Keratinocyte (primary cell): ENCODE results near the gene FBXO47. TPM values are rescaled to one million over a fixed set of nuclear protein-coding genes. Genes with fewer than 3 reads are reported as not detected.

Experiments used
- DNase-seq: peaks from one replicate; pipeline ENCODE4 v3.0.0-alpha.2; 2011; ENCODE audit warnings: low read depth, missing footprints, low spot score
- FAIRE-seq: peaks from 2 replicates; lab custom pipeline; 2011; peaks lifted over from hg19 to GRCh38; lab: Jason Lieb, UNC
- H2AFZ ChIP-seq: 2 replicates; pipeline ENCODE4 v1.6.0; 2012; ENCODE audit warnings: low read length, control low read depth, inconsistent platforms; ENCODE audit not compliant: control insufficient read depth
- H3K27ac ChIP-seq: 2 replicates; pipeline ENCODE4 v1.5.1; 2011; ENCODE audit warnings: low read length; ENCODE audit not compliant: control insufficient read depth, insufficient read depth
- H3K27me3 ChIP-seq: 3 replicates; pipeline ENCODE4 v1.6.0; 2011; ENCODE audit warnings: low read length; ENCODE audit not compliant: control insufficient read depth, insufficient read depth; ENCODE audit errors: extremely low read depth
- H3K36me3 ChIP-seq, 2 experiments: 2 replicates in 1 of 2; 3 replicates in 1 of 2; pipeline ENCODE4 v1.5.1; 2011; ENCODE audit warnings: low read length in 2 of 2, mild to moderate bottlenecking in 1 of 2; ENCODE audit not compliant: control insufficient read depth in 2 of 2, insufficient read depth in 2 of 2; ENCODE audit errors: extremely low read depth in 1 of 2
- H3K4me1 ChIP-seq: 3 replicates; pipeline ENCODE4 v1.5.1; 2011; ENCODE audit warnings: low read length; ENCODE audit not compliant: control insufficient read depth, insufficient read depth; ENCODE audit errors: extremely low read depth
- H3K4me2 ChIP-seq: 3 replicates; pipeline ENCODE4 v1.6.0; 2011; ENCODE audit warnings: low read depth, low read length; ENCODE audit not compliant: control insufficient read depth, insufficient read depth; ENCODE audit errors: extremely low read depth
- H3K4me3 ChIP-seq, 3 experiments: fragments of 200-600 bp in 1 of 3; sonication (generic) in 1 of 3; 2 replicates in 2 of 3; 3 replicates in 1 of 3; pipeline ENCODE4 v1.5.1; 2011 to 2016; ENCODE audit warnings: low read length in 3 of 3, mild to moderate bottlenecking in 3 of 3, control low read depth in 2 of 3, inconsistent platforms in 1 of 3, low read depth in 1 of 3, mixed read lengths in 1 of 3, mixed run types in 1 of 3, moderate library complexity in 1 of 3; ENCODE audit not compliant: control insufficient read depth in 2 of 3, insufficient read depth in 2 of 3; ENCODE audit errors: extremely low read depth in 1 of 3
- H3K79me2 ChIP-seq: 2 replicates; pipeline ENCODE4 v1.6.0; 2012; ENCODE audit warnings: low read length; ENCODE audit not compliant: control insufficient read depth, insufficient read depth
- H3K9ac ChIP-seq: 3 replicates; pipeline ENCODE4 v1.6.0; 2011; ENCODE audit warnings: low read length; ENCODE audit not compliant: control insufficient read depth, insufficient read depth; ENCODE audit errors: extremely low read depth
- H3K9me1 ChIP-seq: 3 replicates; pipeline ENCODE4 v1.6.0; 2011; ENCODE audit warnings: low read length; ENCODE audit not compliant: control insufficient read depth, insufficient read depth; ENCODE audit errors: extremely low read depth
- H3K9me3 ChIP-seq: 2 replicates; pipeline ENCODE4 v1.5.1; 2012; ENCODE audit warnings: low read depth, low read length; ENCODE audit not compliant: control insufficient read depth
- H4K20me1 ChIP-seq: 3 replicates; pipeline ENCODE4 v1.6.0; 2011; ENCODE audit warnings: low read length; ENCODE audit not compliant: control insufficient read depth, insufficient read depth; ENCODE audit errors: extremely low read depth
- EZH2 ChIP-seq: IDR thresholded peaks from one replicate; pipeline ENCODE4 v1.6.1; 2012; ENCODE audit warnings: inconsistent platforms, mild to moderate bottlenecking, low read length, moderate library complexity
- dilution Hi-C: fragments of 300-500 bp; cut with MboI; formaldehyde crosslinking; loops from one replicate; pipeline ENCODE4 v1.7.0; 2020; ENCODE audit warnings: low sequenced_read_pairs; ENCODE audit not compliant: extremely low pct_ligation_motif_present
- polyA plus RNA-seq, 5 experiments: library from polyadenylated mRNA; depleted of rRNA in 3 of 5; stranded (reverse) in 3 of 5; stranded (forward) in 1 of 5; unstranded in 1 of 5; fragments of >200 nt; gene quantifications; 1 replicate in 1 of 5; 2 replicates in 3 of 5; 3 replicates in 1 of 5; pipeline versions ENCODE4 v1.2.1 to v1.2.3, GENCODE V29; 2011 to 2012; ENCODE audit warnings: missing spikeins in 2 of 5, low read depth in 1 of 5, low replicate concordance in 1 of 5
- small RNA-seq, 3 experiments: library from RNA; depleted of rRNA; stranded (forward); fragments of <200 nt; gene quantifications; one replicate each; pipeline ENCODE3, GENCODE V24; 2012; ENCODE audit warnings: low read depth in 3 of 3, low replicate concordance in 1 of 3; ENCODE audit not compliant: insufficient read length in 3 of 3
- TF ChIP-seq, protein P1 (sequence below), 3 experiments: IDR thresholded peaks in 1 of 3; conservative IDR thresholded peaks in 1 of 3; optimal IDR thresholded peaks in 1 of 3; 2 replicates in 2 of 3; 3 replicates in 1 of 3; pipeline versions ENCODE3 to v1.5.1; 2011; ENCODE audit warnings: low read length in 3 of 3, mild to moderate bottlenecking in 3 of 3, moderate library complexity in 2 of 3, control low read depth in 1 of 3, inconsistent platforms in 1 of 3; ENCODE audit not compliant: insufficient read depth in 2 of 3; ENCODE audit errors: extremely low read depth in 1 of 3

FBXO47 gene
- polyA plus RNA-seq, 1 donor (not counting 4 experiments of a cell fraction or from before 2014, with no cell fraction given) = not detected

DNA sequence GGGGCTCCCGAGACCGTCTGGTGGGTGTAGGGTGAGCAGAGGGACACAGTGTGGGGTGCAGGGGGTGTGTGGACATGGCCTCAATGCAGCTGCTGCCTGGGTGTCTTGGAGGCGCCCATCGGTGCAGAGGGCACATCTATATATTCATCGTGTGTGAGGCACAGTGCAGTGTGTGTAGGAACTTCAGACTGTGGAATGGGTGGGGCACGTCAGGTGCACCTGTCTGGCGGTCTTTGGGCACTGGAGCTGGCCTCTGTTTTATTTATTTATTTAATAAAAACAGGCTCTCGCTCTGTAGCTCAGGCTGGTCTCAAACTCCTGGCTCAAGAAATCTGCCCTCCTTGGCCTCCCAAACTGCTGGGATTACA is 80.6 kb downstream of the FBXO47 start:
- H3K27me3 ChIP-seq = no peaks in the 10 kb centered on the region
- dilution Hi-C loops = no loop called here
- no peak overlapping the region for H3K9ac ChIP-seq
- H3K27ac ChIP-seq = no peak overlapping the region
- H4K20me1 ChIP-seq = peaks cover 6% of the 10 kb centered on the region
- no peak overlapping the region for H2AFZ ChIP-seq
- H3K4me3 ChIP-seq = no peak overlapping the region
- FAIRE-seq (no peak), DNase-seq (no peak)
- peaks cover 24% of the 10 kb centered on the region for H3K4me1 ChIP-seq
- H3K79me2 ChIP-seq = peaks cover 79% of the 10 kb centered on the region
- peaks cover 38 to 59% of the 10 kb centered on the region in 2 experiments for H3K36me3 ChIP-seq
- peaks cover 3% of the 10 kb centered on the region for H3K9me1 ChIP-seq
- H3K9me3 ChIP-seq = no peaks in the 10 kb centered on the region
- H3K4me2 ChIP-seq = no peak overlapping the region
- no peak for TF ChIP-seq EZH2
- TF ChIP-seq, protein P1, sequence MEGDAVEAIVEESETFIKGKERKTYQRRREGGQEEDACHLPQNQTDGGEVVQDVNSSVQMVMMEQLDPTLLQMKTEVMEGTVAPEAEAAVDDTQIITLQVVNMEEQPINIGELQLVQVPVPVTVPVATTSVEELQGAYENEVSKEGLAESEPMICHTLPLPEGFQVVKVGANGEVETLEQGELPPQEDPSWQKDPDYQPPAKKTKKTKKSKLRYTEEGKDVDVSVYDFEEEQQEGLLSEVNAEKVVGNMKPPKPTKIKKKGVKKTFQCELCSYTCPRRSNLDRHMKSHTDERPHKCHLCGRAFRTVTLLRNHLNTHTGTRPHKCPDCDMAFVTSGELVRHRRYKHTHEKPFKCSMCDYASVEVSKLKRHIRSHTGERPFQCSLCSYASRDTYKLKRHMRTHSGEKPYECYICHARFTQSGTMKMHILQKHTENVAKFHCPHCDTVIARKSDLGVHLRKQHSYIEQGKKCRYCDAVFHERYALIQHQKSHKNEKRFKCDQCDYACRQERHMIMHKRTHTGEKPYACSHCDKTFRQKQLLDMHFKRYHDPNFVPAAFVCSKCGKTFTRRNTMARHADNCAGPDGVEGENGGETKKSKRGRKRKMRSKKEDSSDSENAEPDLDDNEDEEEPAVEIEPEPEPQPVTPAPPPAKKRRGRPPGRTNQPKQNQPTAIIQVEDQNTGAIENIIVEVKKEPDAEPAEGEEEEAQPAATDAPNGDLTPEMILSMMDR (optimal IDR thresholded peaks at IDR 0.05 in 1 of 3, IDR thresholded peaks at IDR 0.05 in 1 of 3, conservative IDR thresholded peaks at IDR 0.05 in 1 of 3; ENCODE audit: extremely low read depth in 1 of 3, insufficient read depth in 2 of 3, low read length in 3 of 3) = no peak

Small RNAs within 50 kb of the gene (small RNA-seq; reads per million reads assigned to genes)
- gene MIR6779 = 0 reads per million in 3 experiments

Other genes starting within 250 kb of the FBXO47 start
- 10.4 to 25.6 TPM (median 17.1 TPM) in 3 replicates for gene CISD3, start 237.1 kb downstream of the FBXO47 start, polyA plus RNA-seq
- gene PCGF2, start 219.1 kb downstream of the FBXO47 start, polyA plus RNA-seq = 3.3 to 6.9 TPM (median 4.1 TPM) in 3 replicates
- gene PSMB3, start 214.7 kb downstream of the FBXO47 start, polyA plus RNA-seq = 294 to 346 TPM (median 316 TPM) in 3 replicates
- gene PIP4K2B, start 167.8 kb downstream of the FBXO47 start, polyA plus RNA-seq = 26.4 to 29.2 TPM (median 29.2 TPM) in 3 replicates
- 12.7 to 15.3 TPM (median 14.9 TPM) in 3 replicates for gene CWC25, start 142.1 kb downstream of the FBXO47 start, polyA plus RNA-seq
- 2,125 to 2,966 TPM (median 2,468 TPM) in 3 replicates for gene RPL23, start 113.7 kb downstream of the FBXO47 start, polyA plus RNA-seq
- 72.5 to 117 TPM (median 88.1 TPM) in 3 replicates for gene LASP1, start 97.3 kb downstream of the FBXO47 start, polyA plus RNA-seq
- gene PLXDC1, start 184.2 kb upstream of the FBXO47 start, polyA plus RNA-seq = 0.06 to 0.35 TPM (median 0.33 TPM) in 3 replicates
- not detected in 3 replicates for gene ARL5C, start 198.8 kb upstream of the FBXO47 start, polyA plus RNA-seq
- 3.7 to 7.0 TPM (median 4.0 TPM) in 3 replicates for gene CACNB1, start 230.3 kb upstream of the FBXO47 start, polyA plus RNA-seq
- gene RPL19, start 232.9 kb upstream of the FBXO47 start, polyA plus RNA-seq = 1,747 to 2,007 TPM (median 1,957 TPM) in 3 replicates